GM12873 (cell line): Measurements from ENCODE around the gene GGA3.

Source experiments
- CTCF ChIP-seq: IDR thresholded peaks from 2 replicates; pipeline ENCODE4 v1.5.1; 2012; ENCODE audit warnings: low read depth, mild to moderate bottlenecking, moderate library complexity, low read length, control low read depth; ENCODE audit not compliant: insufficient read depth; ENCODE audit errors: missing control alignments

The GGA3 gene

GRCh38 chr17:75194879-75195278 is 66.5 kb downstream of the GGA3 start:
- TF ChIP-seq CTCF: no peak

- no peak for TF ChIP-seq CTCF
These were observed 69.8 kb downstream of the GGA3 start for GRCh38 chr17:75191584-75191983.

- no peak for TF ChIP-seq CTCF
These were observed 72.8 kb downstream of the GGA3 start for GRCh38 chr17:75188614-75189013.
